PC-3 (cell line): Measurements from ENCODE around the gene BTBD19. TPM values are rescaled to one million over a fixed set of nuclear protein-coding genes. Genes with fewer than 3 reads are reported as not detected.

Experiments used
- ATAC-seq: fragments of 200-7000 bp; cut with Tn5 transposase; 2 replicates; pipeline ENCODE4 v1.9.1; 2020; ENCODE audit warnings: mild to moderate bottlenecking, moderate library complexity
- BruUV-seq: library from RNA; stranded (reverse); fragments of 400-500 nt; replicated peaks from 2 replicates; lab custom pipeline; 2021; lab: Mats Ljungman, UMichigan
- CTCF ChIA-PET: fragments of 300-600 bp; sonication (Branson Sonifier 250); formaldehyde crosslinking; loops from one replicate; lab custom pipeline; 2022; ENCODE audit warnings: antibody characterized with exemption; lab: Charles Lee
- POLR2A ChIA-PET: fragments of 300-600 bp; sonication (Branson Sonifier 250); formaldehyde crosslinking; loops from one replicate; lab custom pipeline; 2022; ENCODE audit warnings: antibody characterized with exemption; ENCODE audit not compliant: unreplicated experiment; lab: Charles Lee
- DNase-seq: peaks from one replicate; pipeline ENCODE4 v3.0.0-alpha.2; 2015
- H2AFZ ChIP-seq: fragments of 300-600 bp; sonication (generic); 2 replicates; pipeline ENCODE4 v1.6.0; 2016; ENCODE audit warnings: antibody characterized with exemption, low read length
- H3F3A ChIP-seq: fragments of 300-600 bp; sonication (generic); one replicate; pipeline ENCODE4 v1.6.0; 2017; ENCODE audit warnings: antibody characterized with exemption, low read length, control low read depth, mild to moderate bottlenecking; ENCODE audit not compliant: unreplicated experiment
- H3K27ac ChIP-seq: fragments of 300-600 bp; sonication (generic); 2 replicates; pipeline ENCODE4 v1.5.1; 2016; ENCODE audit warnings: mild to moderate bottlenecking, low read length
- H3K27me3 ChIP-seq: fragments of 300-600 bp; sonication (generic); 2 replicates; pipeline ENCODE4 v1.6.1; 2016; ENCODE audit warnings: low read length, mixed read lengths
- H3K36me3 ChIP-seq: fragments of 300-600 bp; sonication (generic); 2 replicates; pipeline ENCODE4 v1.6.1; 2016; ENCODE audit warnings: low read depth, mixed run types, low read length, mixed read lengths
- H3K4me1 ChIP-seq: fragments of 300-600 bp; sonication (generic); 2 replicates; pipeline ENCODE4 v1.5.1; 2016; ENCODE audit warnings: low read length; ENCODE audit not compliant: insufficient read depth
- H3K4me2 ChIP-seq: fragments of 300-600 bp; sonication (generic); 2 replicates; pipeline ENCODE4 v1.6.0; 2016; ENCODE audit warnings: low read length
- H3K4me3 ChIP-seq: fragments of 300-600 bp; sonication (generic); 2 replicates; pipeline ENCODE4 v1.5.1; 2016; ENCODE audit warnings: mild to moderate bottlenecking, low read length, mixed read lengths
- H3K79me2 ChIP-seq: fragments of 300-600 bp; sonication (generic); 2 replicates; pipeline ENCODE4 v1.6.1; 2017; ENCODE audit warnings: low read length, mixed read lengths
- H3K9ac ChIP-seq: fragments of 300-600 bp; sonication (generic); 2 replicates; pipeline ENCODE4 v1.6.0; 2016; ENCODE audit warnings: mild to moderate bottlenecking, low read length
- H3K9me2 ChIP-seq: fragments of 300-600 bp; sonication (generic); replicated peaks from 2 replicates; pipeline ENCODE4 v1.6.1; 2016; ENCODE audit warnings: mixed run types, low read length, mixed read lengths
- H3K9me3 ChIP-seq: fragments of 300-600 bp; sonication (generic); 2 replicates; pipeline ENCODE4 v1.6.1; 2016; ENCODE audit warnings: low read length, mixed read lengths
- H4K20me1 ChIP-seq: fragments of 300-600 bp; sonication (generic); 2 replicates; pipeline ENCODE4 v1.6.1; 2016; ENCODE audit warnings: low read length, mixed read lengths
- CTCF ChIP-seq: fragments of 300-600 bp; sonication (generic); conservative IDR thresholded peaks from 2 replicates; pipeline ENCODE4 v1.5.1; 2017; ENCODE audit warnings: antibody characterized with exemption, low read depth, mild to moderate bottlenecking, low read length
- EZH2 ChIP-seq: fragments of 300-600 bp; sonication (generic); IDR thresholded peaks from one replicate; pipeline ENCODE4 v1.6.1; 2017; ENCODE audit warnings: antibody characterized with exemption, mild to moderate bottlenecking, low read length; ENCODE audit not compliant: unreplicated experiment
- EZH2phosphoT487 ChIP-seq: fragments of 300-600 bp; sonication (generic); IDR thresholded peaks from 2 replicates; pipeline ENCODE4 v1.6.1; 2018; ENCODE audit warnings: mild to moderate bottlenecking, antibody characterized with exemption, low read length, borderline replicate concordance
- intact Hi-C: fragments of 100-400 bp; cut with micrococcal nuclease; formaldehyde crosslinking; loops from 2 replicates; pipeline ENCODE4 v1.9.0; 2023
- total RNA-seq: library from RNA; depleted of rRNA; stranded (reverse); fragments of >200 nt; gene quantifications from 2 replicates; pipeline ENCODE4 v1.2.3, GENCODE V29; 2014

Gene BTBD19
- total RNA-seq, 1 experiment from 2014 or later: 0.58 TPM

- Histone ChIP-seq H3K36me3 (no peaks in the 10 kb centered on the region), H2AFZ (no peak overlapping the region), H3K27ac (no peak overlapping the region), H3K4me3 (no peak overlapping the region), H3K79me2 (no peaks in the 10 kb centered on the region), H3K4me2 (no peak overlapping the region), H3K9me2 (no peaks in the 10 kb centered on the region), H4K20me1 (no peaks in the 10 kb centered on the region), H3K9ac (no peak overlapping the region), H3K4me1 (no peaks in the 10 kb centered on the region), H3F3A (no peaks in the 10 kb centered on the region), H3K27me3 (no peaks in the 10 kb centered on the region), H3K9me3 (no peaks in the 10 kb centered on the region)
- TF ChIP-seq EZH2 (no peak), EZH2phosphoT487 (no peak), CTCF (no peak)
- intact Hi-C loops: no loop called here
- CTCF ChIA-PET: no interaction called here
- ATAC-seq: no peak
- no peak for DNase-seq
- BruUV-seq: no TSS peak
- POLR2A ChIA-PET: no interaction called here
Measured at GRCh38 chr1:44786841-44787426, 21.4 kb upstream of the BTBD19 start.

GRCh38 chr1:44787506-44787905, 20.8 kb upstream of the BTBD19 start:
- intact Hi-C loops: no loop called here
- no peak overlapping the region for H3K27ac ChIP-seq
- ATAC-seq (no peak), DNase-seq (no peak)
- no peaks in the 10 kb centered on the region for H3F3A ChIP-seq
- no peaks in the 10 kb centered on the region for H3K27me3 ChIP-seq
- ChIA-PET CTCF (no interaction called here), POLR2A (interaction anchor here (0.6 kb wide), 1 partner anchor 56 kb away, joined by 4 read pairs; no protein-coding TSS in a partner anchor)
- no peak for TF ChIP-seq CTCF
- TF ChIP-seq EZH2phosphoT487: no peak
- TF ChIP-seq EZH2: no peak
- no peaks in the 10 kb centered on the region for H3K9me3 ChIP-seq
- H3K9me2 ChIP-seq: no peaks in the 10 kb centered on the region
- no TSS peak for BruUV-seq
- no peak overlapping the region for H2AFZ ChIP-seq
- H3K79me2 ChIP-seq: no peaks in the 10 kb centered on the region
- no peaks in the 10 kb centered on the region for H3K36me3 ChIP-seq
- H4K20me1 ChIP-seq: no peaks in the 10 kb centered on the region
- H3K9ac ChIP-seq: no peak overlapping the region
- H3K4me1 ChIP-seq: no peaks in the 10 kb centered on the region
- H3K4me3 ChIP-seq: no peak overlapping the region
- H3K4me2 ChIP-seq: no peak overlapping the region

GRCh38 chr1:44788120-44788860, 20.0 kb upstream of the BTBD19 start, which contains the start of gene BEST4:
Gene BEST4 (minus strand): TSS chr1:44788170. CDS start chr1:44787705, 465 bp downstream.
- no TSS peak for BruUV-seq
- Histone ChIP-seq H2AFZ (no peak within 1 kb of the TSS), H3K36me3 (no peaks in the 10 kb centered on the region), H3K79me2 (no peaks in the 10 kb centered on the region), H3K27ac (no peak within 1 kb of the TSS), H3K4me1 (no peaks in the 10 kb centered on the region), H3K4me2 (no peak within 1 kb of the TSS), H3F3A (no peaks in the 10 kb centered on the region), H3K4me3 (no peak within 1 kb of the TSS), H3K9me2 (no peaks in the 10 kb centered on the region), H3K9ac (no peak within 1 kb of the TSS), H3K9me3 (no peaks in the 10 kb centered on the region), H3K27me3 (no peaks in the 10 kb centered on the region), H4K20me1 (no peaks in the 10 kb centered on the region)
- intact Hi-C loops: no loop called here
- CTCF ChIA-PET: no interaction called here
- ATAC-seq (no peak), DNase-seq (no peak)
- POLR2A ChIA-PET: no interaction called here
- TF ChIP-seq CTCF (no peak), EZH2 (no peak), EZH2phosphoT487 (no peak)
